Transverse colon (tissue), 4 donors: Measurements from ENCODE around the gene KLC3. TPM values are rescaled to one million over a fixed set of nuclear protein-coding genes. Genes with fewer than 3 reads are reported as not detected.

Source experiments
- DNase-seq: peaks from one replicate; pipeline ENCODE4 v3.0.0-alpha.2; 2019
- H3K27ac ChIP-seq, 4 donors: fragments of 200-600 bp; sonication (generic); 2 replicates each; pipeline ENCODE4 v1.5.1; 2016 to 2018; ENCODE audit warnings: inconsistent platforms in 4 of 4
- H3K27me3 ChIP-seq: fragments of 200-600 bp; sonication (generic); 2 replicates; pipeline ENCODE4 v1.5.1; 2017; ENCODE audit warnings: inconsistent platforms
- H3K36me3 ChIP-seq, 4 donors: fragments of 200-600 bp; sonication (generic); 2 replicates each; pipeline ENCODE4 v1.5.1; 2017 to 2019; ENCODE audit warnings: inconsistent platforms in 4 of 4
- H3K4me1 ChIP-seq, 4 donors: fragments of 200-600 bp; sonication (generic); 2 replicates each; pipeline ENCODE4 v1.5.1; 2017 to 2020; ENCODE audit warnings: inconsistent platforms in 4 of 4
- H3K4me3 ChIP-seq, 4 donors: fragments of 200-600 bp; sonication (generic); 1 replicate in 1 of 4; 2 replicates in 3 of 4; pipeline versions ENCODE4 v1.5.1 to v1.6.1; 2017 to 2019; ENCODE audit warnings: inconsistent platforms in 4 of 4
- H3K9me3 ChIP-seq, 2 donors: fragments of 200-600 bp; sonication (generic); 2 replicates each; pipeline ENCODE4 v1.5.1; 2017 to 2019; ENCODE audit warnings: inconsistent platforms in 2 of 2
- CTCF ChIP-seq, 5 experiments: fragments of 200-600 bp in 3 of 5; fragments of 450-650 bp in 2 of 5; sonication (generic) in 3 of 5; IDR thresholded peaks; 1 replicate in 2 of 5; 2 replicates in 3 of 5; pipeline ENCODE4 v1.5.1; 2016 to 2017; ENCODE audit warnings: antibody characterized with exemption in 5 of 5, inconsistent platforms in 3 of 5, mild to moderate bottlenecking in 2 of 5, moderate library complexity in 1 of 5
- EP300 ChIP-seq: sonication (generic); formaldehyde crosslinking; IDR thresholded peaks from one replicate; pipeline ENCODE4 v1.6.1; 2017; ENCODE audit warnings: antibody characterized with exemption, low read depth
- POLR2A ChIP-seq: fragments of 450-650 bp; IDR thresholded peaks from one replicate; pipeline ENCODE4 v1.6.1; 2016; ENCODE audit warnings: antibody characterized with exemption, mild to moderate bottlenecking, moderate library complexity
- POLR2AphosphoS5 ChIP-seq, 3 donors: sonication (generic); formaldehyde crosslinking; IDR thresholded peaks; one replicate each; pipeline ENCODE4 v1.6.1; 2016; ENCODE audit warnings: antibody characterized with exemption in 3 of 3
- WGBS, 2 donors: methylation state at CpG; one replicate each; pipeline ENCODE4 v1.1.5; 2018; ENCODE audit warnings: low coverage in 1 of 2; 5-methylcytosine and 5-hydroxymethylcytosine counted together
- in situ Hi-C, 4 donors: fragments of 200-750 bp; cut with MboI; loops; one replicate each; pipeline versions ENCODE4 v1.15.0 to v1.15.1; 2017; ENCODE audit warnings: low sequenced_read_pairs in 3 of 4, low pct_ligation_motif_present in 1 of 4, low pct_unique_long_range_greater_than_20kb in 1 of 4
- intact Hi-C: fragments of 100-400 bp; cut with DNase I; formaldehyde crosslinking; loops from one replicate; pipeline ENCODE4 v1.15.1; 2023; ENCODE audit warnings: low total_unique reads
- total RNA-seq, 4 donors: library from RNA; depleted of rRNA; stranded (reverse); fragments of >200 nt; gene quantifications; one replicate each; pipeline ENCODE4 v1.1.0, GENCODE V29; 2016

Gene KLC3
- total RNA-seq, 4 donors from 2014 or later = not detected

GRCh38 chr19:45345506-45345860, 4.9 kb downstream of the KLC3 start:
- H3K9me3 ChIP-seq = no peaks in the 10 kb centered on the region
- H3K27me3 ChIP-seq = peaks cover 66% of the 10 kb centered on the region
- intact Hi-C loops (loop anchor here (10.0 kb wide), 1 partner anchor 241 kb away; no protein-coding TSS in a partner anchor), in situ Hi-C loops (no loop called here)
- H3K27ac ChIP-seq = no peak overlapping the region
- TF ChIP-seq EP300 (no peak), POLR2A (no peak), POLR2AphosphoS5 (IDR thresholded peaks at IDR 0.05) (no peak), CTCF (IDR thresholded peaks at IDR 0.05) (no peak)
- H3K4me3 ChIP-seq = no peak overlapping the region
- no peaks in the 10 kb centered on the region for H3K36me3 ChIP-seq
- WGBS, 2 donors = 61% methylated on average over 15 of the region's 15 CpGs; no CpG with 5 or more reads in 1 of the 2 donors
- no peak for DNase-seq
- H3K4me1 ChIP-seq = peaks cover 0 to 5% (median 4%) of the 10 kb centered on the region in 4 donors

- intact Hi-C loops = loop anchor here (10.0 kb wide), 1 partner anchor 242 kb away; no protein-coding TSS in a partner anchor
- no peaks in the 10 kb centered on the region for H3K9me3 ChIP-seq
- no peak overlapping the region for H3K4me3 ChIP-seq
- TF ChIP-seq POLR2AphosphoS5 (IDR thresholded peaks at IDR 0.05) (no peak), EP300 (no peak), POLR2A (no peak), CTCF (IDR thresholded peaks at IDR 0.05) (no peak)
- DNase-seq = no peak
- in situ Hi-C loops = no loop called here
- no peak overlapping the region for H3K27ac ChIP-seq
- H3K4me1 ChIP-seq = no peaks in the 10 kb centered on the region
- H3K36me3 ChIP-seq = no peaks in the 10 kb centered on the region
- H3K27me3 ChIP-seq = peaks cover 59% of the 10 kb centered on the region
- 19% methylated on average over 7 of the region's 27 CpGs; no CpG with 5 or more reads in 1 of the 2 donors for WGBS, 2 donors
Observed at GRCh38 chr19:45346449-45346848, 5.9 kb downstream of the KLC3 start.

GRCh38 chr19:45347570-45348366, 7.2 kb downstream of the KLC3 start:
- Histone ChIP-seq H3K4me1 (no peaks in the 10 kb centered on the region), H3K4me3 (no peak overlapping the region), H3K9me3 (no peaks in the 10 kb centered on the region), H3K27me3 (peaks cover 47% of the 10 kb centered on the region), H3K36me3 (no peaks in the 10 kb centered on the region), H3K27ac (no peak overlapping the region)
- in situ Hi-C loops (no loop called here), intact Hi-C loops (loop anchor here (10.0 kb wide), 1 partner anchor 243 kb away; no protein-coding TSS in a partner anchor)
- 73% methylated on average over 20 of the region's 25 CpGs; no CpG with 5 or more reads in 1 of the 2 donors for WGBS, 2 donors
- TF ChIP-seq POLR2AphosphoS5 (IDR thresholded peaks at IDR 0.05) (no peak), POLR2A (no peak), EP300 (no peak), CTCF (IDR thresholded peaks at IDR 0.05) (no peak)
- DNase-seq = no peak

- Histone ChIP-seq H3K9me3 (no peaks in the 10 kb centered on the region), H3K36me3 (no peaks in the 10 kb centered on the region), H3K4me1 (no peaks in the 10 kb centered on the region), H3K27me3 (peaks cover 41% of the 10 kb centered on the region), H3K27ac (no peak overlapping the region), H3K4me3 (no peak overlapping the region)
- intact Hi-C loops (loop anchor here (10.0 kb wide), 1 partner anchor 244 kb away; no protein-coding TSS in a partner anchor), in situ Hi-C loops (no loop called here)
- 89% methylated on average over 23 of the region's 23 CpGs; no CpG with 5 or more reads in 1 of the 2 donors for WGBS, 2 donors
- TF ChIP-seq EP300 (no peak), POLR2A (no peak), POLR2AphosphoS5 (IDR thresholded peaks at IDR 0.05) (no peak), CTCF (IDR thresholded peaks at IDR 0.05) (no peak)
- DNase-seq = no peak
Observed at GRCh38 chr19:45348367-45349125, 8.0 kb downstream of the KLC3 start.
